Tibial nerve (tissue), 4 donors: Measurements from ENCODE around the gene METAP1D. TPM values are rescaled to one million over a fixed set of nuclear protein-coding genes. Genes with fewer than 3 reads are reported as not detected.

Experiments used
- DNase-seq, 2 donors: peaks; one replicate each; pipeline ENCODE4 v3.0.0-alpha.2; 2019; ENCODE audit warnings: low spot score in 2 of 2
- H3K27ac ChIP-seq, 4 donors: fragments of 200-600 bp; sonication (generic) in 3 of 4; one replicate each; pipeline ENCODE4 v1.5.1; 2017 to 2019; ENCODE audit warnings: mild to moderate bottlenecking in 1 of 4
- H3K27me3 ChIP-seq, 2 donors: fragments of 200-600 bp; sonication (generic) in 1 of 2; one replicate each; pipeline versions ENCODE4 v1.5.1 to v1.6.0; 2017 to 2019
- H3K36me3 ChIP-seq, 3 donors: fragments of 200-600 bp; sonication (generic); one replicate each; pipeline ENCODE4 v1.5.1; 2018 to 2019
- H3K4me1 ChIP-seq, 4 donors: fragments of 200-600 bp; sonication (generic) in 3 of 4; one replicate each; pipeline ENCODE4 v1.5.1; 2017 to 2019
- H3K4me3 ChIP-seq, 4 donors: fragments of 200-600 bp; sonication (generic) in 3 of 4; one replicate each; pipeline ENCODE4 v1.5.1; 2017 to 2019; ENCODE audit warnings: mild to moderate bottlenecking in 1 of 4, moderate library complexity in 1 of 4
- H3K9me3 ChIP-seq, 4 donors: fragments of 200-600 bp; sonication (generic) in 3 of 4; one replicate each; pipeline ENCODE4 v1.5.1; 2017 to 2019
- CTCF ChIP-seq, 5 experiments: fragments of 200-600 bp in 3 of 5; fragments of 450-650 bp in 2 of 5; sonication (generic) in 3 of 5; IDR thresholded peaks; one replicate each; pipeline ENCODE4 v1.5.1; 2016 to 2019; ENCODE audit warnings: antibody characterized with exemption in 5 of 5, mild to moderate bottlenecking in 3 of 5, moderate library complexity in 2 of 5
- EP300 ChIP-seq, 2 donors: sonication (generic); formaldehyde crosslinking; IDR thresholded peaks; one replicate each; pipeline ENCODE4 v1.6.1; 2017; ENCODE audit warnings: antibody characterized with exemption in 2 of 2, mild to moderate bottlenecking in 1 of 2
- POLR2A ChIP-seq, 2 donors: fragments of 450-650 bp; IDR thresholded peaks; one replicate each; pipeline ENCODE4 v1.6.1; 2017; ENCODE audit warnings: antibody characterized with exemption in 2 of 2, mild to moderate bottlenecking in 2 of 2, moderate library complexity in 2 of 2
- WGBS, 2 donors: methylation state at CpG; one replicate each; pipeline ENCODE4 v1.1.5; 2018; 5-methylcytosine and 5-hydroxymethylcytosine counted together
- total RNA-seq, 4 donors: library from RNA; depleted of rRNA; stranded (reverse); fragments of >200 nt; gene quantifications; one replicate each; pipeline ENCODE4 v1.1.0, GENCODE V29; 2016

The METAP1D gene
- total RNA-seq, 4 donors from 2014 or later = 9.4 to 28.4 (median 14.7) TPM

- TF ChIP-seq EP300 (IDR thresholded peaks at IDR 0.05) (no peak), POLR2A (IDR thresholded peaks at IDR 0.05) (no peak), CTCF (IDR thresholded peaks at IDR 0.05) (no peak)
- no peaks in the 10 kb centered on the region for H3K36me3 ChIP-seq
- 6 to 15% methylated on average over 31 to 72 of the region's 72 CpGs for WGBS, 2 donors
- no peak overlapping the region for H3K4me3 ChIP-seq
- no peak for DNase-seq
- peaks cover 16 to 100% of the 10 kb centered on the region in 2 donors for H3K27me3 ChIP-seq
- peaks cover 0 to 87% (median 67%) of the 10 kb centered on the region in 4 donors for H3K4me1 ChIP-seq
- no peaks in the 10 kb centered on the region for H3K9me3 ChIP-seq
- H3K27ac ChIP-seq = no peak overlapping the region
Observed at GRCh38 chr2:172100080-172100934, 100.6 kb downstream of the METAP1D start.

- H3K27me3 ChIP-seq = peaks cover 18 to 100% of the 10 kb centered on the region in 2 donors
- 33% methylated on average over 50 to 53 of the region's 54 CpGs for WGBS, 2 donors
- no peak for DNase-seq
Observed at GRCh38 chr2:172100935-172101820, 101.4 kb downstream of the METAP1D start.

GRCh38 chr2:172101821-172102390 lies 102.2 kb downstream of the METAP1D start:
- 4% methylated on average over 25 to 36 of the region's 36 CpGs for WGBS, 2 donors
- peaks cover 0 to 84% (median 60%) of the 10 kb centered on the region in 4 donors for H3K4me1 ChIP-seq
- peaks cover 19 to 100% of the 10 kb centered on the region in 2 donors for H3K27me3 ChIP-seq

More at GRCh38 chr2:172100935-172101820, 101.4 kb downstream of the METAP1D start:
- no peak for TF ChIP-seq EP300 (IDR thresholded peaks at IDR 0.05)
- TF ChIP-seq CTCF (IDR thresholded peaks at IDR 0.05) = no peak
- TF ChIP-seq POLR2A (IDR thresholded peaks at IDR 0.05) = no peak
- H3K9me3 ChIP-seq = no peaks in the 10 kb centered on the region
- H3K4me1 ChIP-seq = peaks cover 0 to 85% (median 62%) of the 10 kb centered on the region in 4 donors
- no peaks in the 10 kb centered on the region for H3K36me3 ChIP-seq
- no peak overlapping the region for H3K27ac ChIP-seq
- H3K4me3 ChIP-seq = peak overlapping the region in 1 of 4 donors; percentile 65

More at GRCh38 chr2:172101821-172102390, 102.2 kb downstream of the METAP1D start:
- Histone ChIP-seq H3K9me3 (no peaks in the 10 kb centered on the region), H3K36me3 (no peaks in the 10 kb centered on the region), H3K27ac (peak overlapping the region in 1 of 4 donors; percentile 63), H3K4me3 (peak overlapping the region; percentile 34 to 65 (median 44))
- no peak for TF ChIP-seq EP300 (IDR thresholded peaks at IDR 0.05)
- TF ChIP-seq CTCF (IDR thresholded peaks at IDR 0.05) = no peak
- no peak for TF ChIP-seq POLR2A (IDR thresholded peaks at IDR 0.05)
- no peak for DNase-seq
